ENCODE data around the gene CTNNB1.
"Not testable (repeated sequence)": the region's sequence is repeated elsewhere in the genome, so short reads cannot be mapped to it uniquely, and the experiment has no call there.

The CTNNB1 gene

DNA sequence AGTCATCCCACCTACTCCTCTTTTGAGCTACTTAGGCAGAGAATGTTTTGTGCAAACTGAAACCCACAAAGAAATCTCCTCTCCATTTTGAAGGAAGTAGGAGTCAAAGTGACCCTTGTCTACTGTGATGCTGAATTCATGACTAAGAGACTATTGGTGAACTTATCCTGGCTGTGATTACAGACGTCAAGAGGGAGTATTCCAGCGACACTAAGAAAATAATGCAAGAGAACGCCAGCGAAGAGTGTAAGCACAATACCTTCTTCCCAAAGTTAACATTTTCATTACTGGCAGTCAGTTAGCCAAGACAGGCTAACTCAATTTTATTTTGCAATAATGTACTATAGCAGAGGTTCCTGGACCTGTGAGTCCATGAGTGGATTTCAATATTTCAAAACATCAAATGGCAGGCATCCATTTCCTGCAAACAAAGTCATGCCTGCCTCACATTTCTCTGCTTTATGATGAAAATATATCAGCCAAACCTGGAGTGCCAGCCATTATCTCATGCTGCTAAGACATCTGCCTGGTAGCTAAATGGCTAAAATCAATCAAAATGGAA lies 59.0 kb downstream of the CTNNB1 start:
- DNase-seq (ENCODE audit: low spot score) = no peak

DNA sequence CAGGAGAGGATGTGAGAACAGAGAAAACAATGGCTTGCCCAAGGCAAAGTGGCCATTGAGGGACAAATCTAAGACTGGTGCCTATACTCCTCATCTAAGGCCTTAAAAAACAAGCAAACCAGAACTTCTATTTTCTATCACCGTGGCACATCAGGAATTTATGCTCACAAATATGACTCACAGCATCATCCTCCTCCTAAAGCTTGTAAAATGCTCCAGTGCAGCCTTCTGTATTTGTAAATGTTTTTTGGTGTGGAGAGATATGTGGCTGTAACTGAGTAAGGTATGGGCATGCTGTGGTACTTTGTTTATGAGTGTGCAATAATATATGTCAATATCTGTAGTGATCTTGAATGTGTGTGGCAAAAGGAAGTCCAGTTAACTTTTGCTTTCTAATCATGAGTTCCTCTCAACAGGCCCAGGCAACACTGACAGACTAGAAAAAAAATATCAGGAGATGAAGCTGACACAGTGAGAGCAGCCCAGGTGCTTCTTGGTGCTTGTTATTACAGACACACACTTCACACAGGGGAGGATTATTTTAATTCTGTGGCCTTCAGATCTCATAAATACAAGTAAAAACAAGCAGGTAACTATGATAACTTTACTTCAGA lies 60.3 kb downstream of the CTNNB1 start:
- no peak for DNase-seq (ENCODE audit: low spot score)

DNA sequence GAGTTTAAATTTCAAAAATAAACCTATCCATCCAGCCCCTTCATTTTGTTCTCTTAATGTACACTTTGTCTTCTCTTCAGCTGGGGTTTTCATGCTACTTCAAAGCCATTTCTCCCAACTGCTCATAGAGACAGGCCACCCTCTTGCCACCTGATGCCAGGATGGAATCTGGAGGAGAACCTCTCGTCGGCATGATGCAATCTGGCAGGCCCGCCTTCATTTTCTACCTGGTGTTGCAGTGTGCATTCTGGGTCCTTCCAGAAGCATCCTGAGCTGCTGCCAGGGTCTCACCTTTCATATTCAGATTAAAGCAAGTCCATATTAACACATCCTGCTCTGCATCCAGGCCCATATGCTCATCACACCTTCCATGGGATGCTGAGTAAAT lies 60.8 kb downstream of the CTNNB1 start:
- no peak for DNase-seq (ENCODE audit: low spot score)

- DNase-seq (ENCODE audit: low spot score) = no peak
Measured at GRCh38 chr3:41265011-41265545, 65.8 kb downstream of the CTNNB1 start.

DNA sequence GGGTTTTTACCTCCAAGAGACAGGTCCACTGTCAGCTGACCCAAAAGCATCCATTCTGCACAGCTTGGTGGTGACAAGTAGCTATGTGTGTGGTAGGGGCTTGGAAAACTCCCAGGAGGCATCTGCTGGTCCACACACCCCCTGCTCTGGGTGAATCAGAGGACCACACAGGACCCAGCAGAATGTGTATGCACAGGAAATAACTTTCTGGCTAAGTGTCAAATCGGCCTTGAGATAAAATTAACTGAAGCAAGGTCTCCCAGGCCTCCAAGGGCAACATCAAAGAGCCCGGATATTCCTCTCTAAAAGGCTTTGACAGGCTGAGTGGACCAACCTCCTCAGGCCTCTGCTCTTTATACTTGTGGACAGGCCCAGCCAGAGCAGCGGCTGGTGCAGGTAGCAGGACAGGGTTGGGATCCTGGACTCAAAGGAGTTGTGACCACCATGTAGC lies 66.5 kb downstream of the CTNNB1 start:
- DNase-seq (ENCODE audit: low spot score) = no peak

- DNase-seq (ENCODE audit: low spot score) = peak; percentile 50
Measured at GRCh38 chr3:41267975-41268640, 68.8 kb downstream of the CTNNB1 start.

DNA sequence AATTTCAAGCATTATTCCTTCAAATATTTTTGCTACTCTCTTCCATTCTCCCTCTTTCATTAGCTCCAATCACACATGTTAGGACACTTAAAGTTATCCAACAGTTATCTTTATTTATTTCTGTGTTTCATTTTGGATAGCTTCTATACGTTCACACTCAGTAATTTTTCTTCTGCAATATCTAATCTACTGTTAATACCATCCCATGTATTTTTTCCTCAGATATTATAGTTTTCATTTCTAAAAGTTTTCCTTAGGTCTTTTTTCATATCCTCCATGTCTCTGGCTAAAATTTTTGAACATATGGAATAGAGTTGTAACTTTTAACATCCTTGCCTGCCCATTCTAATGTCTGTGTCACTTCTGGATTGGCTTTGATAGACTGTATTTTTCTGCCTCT lies 73.4 kb downstream of the CTNNB1 start:
- DNase-seq (ENCODE audit: low spot score) = no peak

DNA sequence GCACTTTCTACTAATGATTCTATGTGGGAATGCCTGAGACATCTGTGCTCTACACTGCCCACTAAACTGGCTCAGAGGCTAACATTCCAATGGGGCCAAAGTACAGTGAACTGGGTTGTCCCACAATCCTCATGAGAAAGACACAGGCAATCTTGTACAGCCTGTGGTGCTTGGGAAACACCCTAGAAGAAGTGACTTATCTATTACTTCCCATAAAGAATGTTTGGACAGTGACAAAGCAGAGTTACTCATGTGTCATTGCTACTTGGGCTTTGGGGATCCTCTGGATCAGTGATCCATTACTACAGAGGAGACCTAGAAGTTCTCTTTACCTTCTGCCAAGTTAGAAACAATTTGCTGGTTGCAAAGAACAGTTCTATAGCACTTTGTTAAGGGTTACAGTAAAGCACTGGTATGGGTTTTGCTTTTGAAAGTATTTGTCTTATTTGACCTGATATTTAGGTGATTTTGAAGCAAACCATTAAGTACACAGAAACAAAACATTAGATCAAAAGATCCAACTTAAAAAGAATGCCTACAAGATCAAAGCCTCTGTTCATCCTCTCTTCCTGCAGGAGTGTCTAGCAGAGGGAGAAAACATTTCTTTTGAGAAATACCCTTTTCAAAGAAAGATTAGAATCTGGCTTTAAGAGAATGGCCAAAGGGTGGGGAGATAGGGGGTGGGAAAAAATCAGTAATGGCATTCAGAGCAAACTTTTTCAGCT lies 75.8 kb downstream of the CTNNB1 start:
- no peak for DNase-seq (ENCODE audit: low spot score)

DNA sequence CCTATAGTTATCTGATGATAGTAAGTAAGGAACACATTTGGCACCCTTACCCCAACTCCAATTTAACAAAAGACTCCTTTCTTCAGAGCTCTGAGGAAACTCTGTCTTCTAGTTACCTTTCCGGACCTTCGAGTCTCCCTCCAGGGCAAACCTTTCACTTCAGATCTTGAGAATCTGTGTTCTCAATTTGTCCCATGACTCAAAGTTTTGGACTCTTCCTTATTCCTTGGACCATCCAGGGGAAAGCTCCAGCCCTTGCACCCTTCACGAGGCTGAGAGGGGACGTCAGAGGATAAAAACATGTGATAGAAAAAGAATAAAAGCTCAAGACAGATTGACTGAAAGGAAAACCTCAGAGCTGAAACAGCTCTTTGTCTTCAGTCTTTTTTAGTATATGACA lies 76.9 kb downstream of the CTNNB1 start:
- DNase-seq (ENCODE audit: low spot score) = no peak

DNA sequence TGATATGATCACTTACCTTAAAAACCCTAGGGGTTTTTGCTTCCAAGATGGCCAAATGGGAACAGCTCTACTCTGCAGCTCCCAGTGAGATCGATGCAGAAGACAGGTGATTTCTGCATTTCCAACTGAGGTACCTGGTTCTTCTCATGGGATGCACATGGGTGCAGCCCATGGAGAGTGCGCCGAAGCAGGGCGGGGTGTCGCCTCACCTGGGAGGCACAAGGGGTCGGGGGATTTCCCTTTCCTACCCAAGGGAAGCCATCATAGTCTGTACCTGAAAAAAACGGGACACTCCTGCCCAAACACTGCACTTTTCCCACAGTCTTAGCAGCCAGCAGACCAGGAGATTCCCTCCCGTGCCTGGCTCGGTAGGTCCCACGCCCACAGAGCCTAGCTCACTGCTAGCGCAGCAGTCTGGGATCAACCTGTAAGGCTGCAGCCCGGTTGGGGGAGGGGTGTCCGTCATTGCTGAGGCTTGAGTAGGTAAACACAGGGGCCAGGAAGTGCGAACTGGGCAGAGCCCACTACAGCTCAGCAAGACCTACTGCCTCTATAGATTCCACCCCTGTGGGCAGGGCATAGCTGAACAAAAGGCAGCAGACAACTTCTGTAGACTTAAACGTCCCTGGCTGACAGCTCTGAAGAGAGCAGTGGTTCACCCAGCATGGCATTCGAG lies 78.6 kb downstream of the CTNNB1 start:
- no peak for DNase-seq (ENCODE audit: low spot score)

DNA sequence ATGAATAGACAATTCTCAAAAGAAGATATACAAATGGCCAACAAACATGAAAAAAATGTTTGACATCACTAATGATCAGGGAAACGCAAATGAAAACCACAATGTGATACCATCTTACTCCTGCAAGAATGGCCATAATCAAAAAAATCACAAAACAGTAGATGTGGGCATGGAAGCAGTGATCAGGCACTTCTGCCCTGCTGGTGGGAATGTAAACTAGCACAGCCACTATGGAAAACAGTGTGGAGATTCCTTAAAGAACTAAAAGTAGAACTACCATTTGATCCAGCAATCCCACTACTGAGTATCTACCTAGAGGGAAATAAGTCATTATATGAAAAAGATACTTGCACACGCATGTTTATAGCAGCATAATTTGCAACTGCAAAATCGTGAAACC lies 85.6 kb downstream of the CTNNB1 start:
- not testable (repeated sequence) for DNase-seq (ENCODE audit: low spot score)

- no peak for DNase-seq (ENCODE audit: low spot score)
Measured at GRCh38 chr3:41286305-41286704, 87.0 kb downstream of the CTNNB1 start.

DNA sequence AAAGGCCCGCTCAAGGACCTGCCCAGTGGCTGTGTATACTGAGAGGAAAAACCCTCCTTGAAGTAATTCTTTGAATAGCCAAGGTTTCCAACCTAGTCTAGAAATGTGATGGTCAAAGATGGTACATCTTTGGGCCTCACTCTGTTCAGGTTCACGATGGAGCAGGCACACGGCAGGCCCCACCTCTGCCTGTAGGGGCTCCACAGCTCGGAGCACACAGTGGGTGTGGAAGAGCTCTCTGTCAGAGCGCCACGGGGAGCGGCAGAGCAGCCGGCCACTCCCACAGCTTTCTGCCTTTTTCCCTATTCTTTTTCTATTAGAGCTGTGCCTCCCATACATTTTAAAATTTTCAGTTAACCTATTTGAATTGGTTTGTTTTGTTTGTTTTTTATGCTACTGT lies 89.5 kb downstream of the CTNNB1 start:
- DNase-seq (ENCODE audit: low spot score) = peak; percentile 50

Measured in iPS-NIHi11 (cell line).